Neural progenitor cell (in vitro differentiated cells): ENCODE data around the gene PPP1CC. TPM values are rescaled to one million over a fixed set of nuclear protein-coding genes. Genes with fewer than 3 reads are reported as not detected.

Experiments used
- DNase-seq: peaks from one replicate; pipeline ENCODE4 v3.0.0-alpha.2; 2016; ENCODE audit warnings: low spot score
- H2AFZ ChIP-seq: fragments of 200-600 bp; sonication (generic); replicated peaks from 2 replicates; pipeline ENCODE4 v1.6.1; 2016; ENCODE audit warnings: antibody characterized with exemption
- H3F3A ChIP-seq: fragments of 200-600 bp; sonication (generic); 2 replicates; pipeline ENCODE4 v1.6.1; 2016; ENCODE audit warnings: antibody characterized with exemption, low read depth
- H3K27ac ChIP-seq: fragments of 200-600 bp; sonication (generic); 2 replicates; pipeline ENCODE4 v1.5.1; 2016; ENCODE audit warnings: mild to moderate bottlenecking
- H3K27me3 ChIP-seq: fragments of 200-600 bp; sonication (generic); 2 replicates; pipeline ENCODE4 v1.6.1; 2016; ENCODE audit warnings: mild to moderate bottlenecking, moderate library complexity
- H3K36me3 ChIP-seq: fragments of 200-600 bp; sonication (generic); 2 replicates; pipeline ENCODE4 v1.5.1; 2016
- H3K4me1 ChIP-seq: fragments of 200-600 bp; sonication (generic); 2 replicates; pipeline ENCODE4 v1.6.1; 2016; ENCODE audit warnings: mixed run types
- H3K4me2 ChIP-seq: fragments of 200-600 bp; sonication (generic); 2 replicates; pipeline ENCODE4 v1.6.1; 2016
- H3K4me3 ChIP-seq: fragments of 200-600 bp; sonication (generic); 2 replicates; pipeline ENCODE4 v1.5.1; 2016
- H3K79me2 ChIP-seq: fragments of 200-600 bp; sonication (generic); 2 replicates; pipeline ENCODE4 v1.6.1; 2016; ENCODE audit warnings: low read depth
- H3K9ac ChIP-seq: fragments of 200-600 bp; sonication (generic); 2 replicates; pipeline ENCODE4 v1.6.1; 2016
- H3K9me3 ChIP-seq: fragments of 200-600 bp; sonication (generic); 2 replicates; pipeline ENCODE4 v1.5.1; 2016; ENCODE audit warnings: low read depth
- H4K20me1 ChIP-seq: fragments of 200-600 bp; sonication (generic); 2 replicates; pipeline ENCODE4 v1.6.1; 2016; ENCODE audit warnings: low read depth
- H3K27ac Mint-ChIP-seq: 3 replicates; pipeline ENCODE4 v1.8.0; 2021; ENCODE audit warnings: mixed read lengths
- H3K27me3 Mint-ChIP-seq: 2 replicates; pipeline ENCODE4 v1.8.0; 2022; ENCODE audit warnings: low read depth, mild to moderate bottlenecking, inconsistent platforms, moderate library complexity, mixed read lengths; ENCODE audit not compliant: insufficient read depth
- H3K36me3 Mint-ChIP-seq: 3 replicates; pipeline ENCODE4 v1.8.0; 2021; ENCODE audit warnings: mixed read lengths
- H3K4me1 Mint-ChIP-seq: 3 replicates; pipeline ENCODE4 v1.8.0; 2021; ENCODE audit warnings: mixed read lengths
- H3K4me3 Mint-ChIP-seq: 3 replicates; pipeline ENCODE4 v1.8.0; 2021; ENCODE audit warnings: mild to moderate bottlenecking, moderate library complexity, mixed read lengths
- H3K9me3 Mint-ChIP-seq: 3 replicates; pipeline ENCODE4 v1.8.0; 2020; ENCODE audit warnings: mixed read lengths
- CTCF ChIP-seq: fragments of 200-600 bp; sonication (generic); IDR thresholded peaks from 2 replicates; pipeline ENCODE4 v1.5.1; 2017; ENCODE audit warnings: antibody characterized with exemption, mild to moderate bottlenecking
- EZH2 ChIP-seq: fragments of 200-600 bp; sonication (generic); IDR thresholded peaks from 2 replicates; pipeline ENCODE4 v1.6.1; 2017; ENCODE audit warnings: antibody characterized with exemption, mild to moderate bottlenecking, moderate library complexity
- EZH2phosphoT487 ChIP-seq: fragments of 200-600 bp; sonication (generic); IDR thresholded peaks from 2 replicates; pipeline ENCODE4 v1.6.1; 2017; ENCODE audit warnings: antibody characterized with exemption
- total RNA-seq: library from RNA; depleted of rRNA; stranded (reverse); fragments of >200 nt; gene quantifications from 2 replicates; pipeline ENCODE4 v1.2.3, GENCODE V29; 2015; ENCODE audit warnings: low replicate concordance

The PPP1CC gene
- 408 and 629 TPM in 2 replicates for total RNA-seq

DNA sequence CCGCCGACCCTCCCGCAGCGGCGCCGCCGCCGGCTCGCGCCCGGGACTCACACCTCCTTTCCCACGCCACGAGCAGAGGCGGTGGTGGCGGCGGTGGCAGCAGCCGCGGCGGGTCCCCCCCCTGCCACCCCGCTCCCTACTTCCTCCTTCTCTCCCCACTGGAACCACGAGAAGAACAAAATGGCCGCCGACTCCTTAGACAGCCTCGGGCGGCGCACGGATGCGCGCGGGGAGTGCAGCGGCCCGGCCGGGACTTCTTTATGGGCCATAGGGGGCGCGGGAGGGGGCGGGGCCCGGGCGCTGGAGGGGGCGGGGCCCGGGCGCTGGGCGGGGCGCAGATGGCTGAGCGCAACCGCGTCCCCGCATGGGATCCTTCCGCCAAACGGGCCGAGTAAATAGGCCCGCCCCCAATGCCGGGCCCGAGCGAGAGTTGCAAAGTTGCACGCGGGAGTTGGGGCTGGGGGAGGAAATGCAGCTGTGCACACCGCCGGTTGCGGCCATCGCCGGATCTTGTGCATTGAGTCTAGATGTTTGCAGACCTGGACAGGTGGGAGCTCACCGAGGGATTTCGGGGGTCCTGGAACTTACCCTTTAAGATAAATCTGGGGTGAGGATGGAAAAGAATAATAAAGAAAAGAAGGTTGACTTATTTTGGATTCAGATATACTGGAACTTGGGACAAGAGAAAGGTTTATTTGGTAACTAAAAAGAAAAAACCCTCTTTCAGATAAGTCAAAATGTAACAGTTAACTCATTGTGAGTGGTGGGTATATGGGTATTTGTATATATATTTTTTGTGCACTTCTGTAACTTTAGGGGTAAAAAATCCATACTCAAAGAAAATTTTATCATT, at the start of gene PPP1CC:
TSS of gene PPP1CC (minus strand) at position 174 of the 853 bp plus-strand sequence. CDS start 184 bp downstream, outside the sequence.
- TF ChIP-seq EZH2: no peak
- TF ChIP-seq EZH2phosphoT487: no peak
- no peak for TF ChIP-seq CTCF
- peak within 1 kb of the TSS; percentile 96 for H2AFZ ChIP-seq
- H3K4me3 Mint-ChIP-seq: peak within 1 kb of the TSS; percentile 100
- H3K27me3 ChIP-seq: no peaks in the 10 kb centered on the region
- peak within 1 kb of the TSS; percentile 93 for H3K4me2 ChIP-seq
- peaks cover 2% of the 10 kb centered on the region for H3K27me3 Mint-ChIP-seq
- peak within 1 kb of the TSS; percentile 81 for H3K27ac ChIP-seq
- H3K9me3 Mint-ChIP-seq: no peaks in the 10 kb centered on the region
- H3K36me3 Mint-ChIP-seq: no peaks in the 10 kb centered on the region
- peak within 1 kb of the TSS; percentile 100 for H3K9ac ChIP-seq
- peaks cover 61% of the 10 kb centered on the region for H3K79me2 ChIP-seq
- peak; percentile 99 for DNase-seq
- H3K27ac Mint-ChIP-seq: peak within 1 kb of the TSS; percentile 97
- H3K4me1 ChIP-seq: peaks cover 43% of the 10 kb centered on the region
- H3K4me1 Mint-ChIP-seq: peaks cover 49% of the 10 kb centered on the region
- peak within 1 kb of the TSS; percentile 100 for H3K4me3 ChIP-seq
- no peaks in the 10 kb centered on the region for H3K9me3 ChIP-seq
- H3K36me3 ChIP-seq: no peaks in the 10 kb centered on the region
- peaks cover 46% of the 10 kb centered on the region for H4K20me1 ChIP-seq
- H3F3A ChIP-seq: peaks cover 20% of the 10 kb centered on the region

DNA sequence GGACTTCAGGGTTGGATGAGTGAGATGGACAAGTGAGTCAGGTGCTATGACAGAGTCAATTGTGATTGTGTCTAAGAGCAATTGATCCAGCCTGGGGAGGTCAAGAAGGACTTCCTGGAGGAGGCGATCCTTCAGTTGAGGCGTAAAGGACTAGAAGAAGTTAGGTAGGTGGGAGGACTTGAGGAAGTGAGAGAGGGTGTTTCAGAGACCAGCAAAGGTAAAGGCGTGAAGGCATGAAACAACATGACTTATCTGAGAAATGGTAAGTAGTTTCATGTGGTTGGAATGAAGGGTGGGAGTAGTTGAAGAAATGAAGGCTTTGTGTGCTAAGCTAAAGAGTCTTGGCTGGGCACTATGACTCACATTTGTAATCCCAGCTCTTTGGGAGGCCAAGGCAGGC, 48.9 kb upstream of the PPP1CC start:
- DNase-seq: no peak
- H3K27me3 Mint-ChIP-seq: peaks cover 20% of the 10 kb centered on the region
- Histone ChIP-seq H3K4me1 (peaks cover 5% of the 10 kb centered on the region), H3K9ac (no peak overlapping the region), H3K27ac (no peak overlapping the region), H3K36me3 (no peaks in the 10 kb centered on the region), H3F3A (no peaks in the 10 kb centered on the region), H3K27me3 (no peaks in the 10 kb centered on the region), H4K20me1 (no peaks in the 10 kb centered on the region), H2AFZ (no peak overlapping the region), H3K4me3 (no peak overlapping the region), H3K79me2 (no peaks in the 10 kb centered on the region), H3K4me2 (no peak overlapping the region), H3K9me3 (no peaks in the 10 kb centered on the region)
- no peaks in the 10 kb centered on the region for H3K9me3 Mint-ChIP-seq
- peaks cover 6% of the 10 kb centered on the region for H3K4me1 Mint-ChIP-seq
- no peak overlapping the region for H3K4me3 Mint-ChIP-seq
- TF ChIP-seq CTCF (no peak), EZH2phosphoT487 (no peak), EZH2 (no peak)
- no peaks in the 10 kb centered on the region for H3K36me3 Mint-ChIP-seq
- no peak overlapping the region for H3K27ac Mint-ChIP-seq

DNA sequence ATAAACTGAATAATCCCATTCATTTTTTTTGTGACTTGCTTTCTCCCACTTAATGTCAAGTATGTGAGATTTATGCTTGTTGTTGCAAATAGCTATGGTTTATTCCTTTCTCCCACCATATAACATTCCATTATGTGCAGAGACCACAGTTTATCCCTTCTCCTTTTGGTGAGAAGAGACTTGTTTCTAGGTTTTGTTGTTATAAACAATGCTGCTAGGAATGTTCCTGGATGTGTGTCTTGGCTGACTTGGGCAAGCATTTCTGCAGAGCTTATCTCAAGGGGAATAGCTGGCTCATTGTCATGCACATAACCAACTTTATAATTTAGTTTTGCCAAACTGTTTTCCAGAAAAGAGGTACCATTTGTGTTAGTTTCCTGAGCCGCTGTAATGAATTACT, 47.6 kb upstream of the PPP1CC start:
- Histone ChIP-seq H3K4me1 (peaks cover 5% of the 10 kb centered on the region), H3K4me2 (no peak overlapping the region), H3K4me3 (no peak overlapping the region), H2AFZ (no peak overlapping the region), H3K27me3 (no peaks in the 10 kb centered on the region), H4K20me1 (no peaks in the 10 kb centered on the region), H3K9me3 (no peaks in the 10 kb centered on the region), H3K79me2 (no peaks in the 10 kb centered on the region), H3K9ac (no peak overlapping the region), H3F3A (no peaks in the 10 kb centered on the region), H3K27ac (no peak overlapping the region), H3K36me3 (no peaks in the 10 kb centered on the region)
- peaks cover 6% of the 10 kb centered on the region for H3K4me1 Mint-ChIP-seq
- H3K36me3 Mint-ChIP-seq: no peaks in the 10 kb centered on the region
- TF ChIP-seq EZH2: no peak
- TF ChIP-seq EZH2phosphoT487: no peak
- no peak for TF ChIP-seq CTCF
- DNase-seq: no peak
- peaks cover 20% of the 10 kb centered on the region for H3K27me3 Mint-ChIP-seq
- H3K27ac Mint-ChIP-seq: no peak overlapping the region
- no peaks in the 10 kb centered on the region for H3K9me3 Mint-ChIP-seq
- no peak overlapping the region for H3K4me3 Mint-ChIP-seq
